PC-9 (cell line): ENCODE data around the gene CHD8. TPM values are rescaled to one million over a fixed set of nuclear protein-coding genes. Genes with fewer than 3 reads are reported as not detected.
A peak's percentile ranks its signal among the peaks of the same experiment; 100 is the strongest.

Experiments
- BruUV-seq: library from RNA; stranded (reverse); fragments of 400-500 nt; replicated peaks from 2 replicates; lab custom pipeline; 2021; lab: Mats Ljungman, UMichigan
- CTCF ChIA-PET: fragments of 300-600 bp; sonication (Branson Sonifier 250); formaldehyde crosslinking; loops from one replicate; lab custom pipeline; 2022; ENCODE audit warnings: antibody characterized with exemption; lab: Charles Lee
- POLR2A ChIA-PET: fragments of 300-600 bp; sonication (Branson Sonifier 250); formaldehyde crosslinking; loops from one replicate; lab custom pipeline; 2022; ENCODE audit warnings: antibody characterized with exemption; ENCODE audit not compliant: unreplicated experiment; lab: Charles Lee
- DNase-seq, 2 experiments: peaks; one replicate each; pipeline versions ENCODE4 v3.0.0 to v3.0.0-alpha.2; 2015 to 2022; ENCODE audit warnings: mixed read lengths in 1 of 2
- H2AFZ ChIP-seq: fragments of 200-600 bp; sonication (generic); 2 replicates; pipeline ENCODE4 v1.8.1; 2017; ENCODE audit warnings: antibody characterized with exemption
- H3F3A ChIP-seq: fragments of 200-600 bp; sonication (generic); 2 replicates; pipeline ENCODE4 v1.8.1; 2017; ENCODE audit warnings: antibody characterized with exemption, mild to moderate bottlenecking, low read depth; ENCODE audit not compliant: insufficient read depth
- H3K27ac ChIP-seq: fragments of 200-600 bp; sonication (generic); 2 replicates; pipeline ENCODE4 v1.6.1; 2016; ENCODE audit warnings: mixed run types
- H3K27me3 ChIP-seq: fragments of 200-600 bp; sonication (generic); 2 replicates; pipeline ENCODE4 v1.6.1; 2016; ENCODE audit warnings: low read depth, mixed run types; ENCODE audit not compliant: insufficient read depth
- H3K36me3 ChIP-seq: fragments of 200-600 bp; sonication (generic); 2 replicates; pipeline ENCODE4 v1.6.1; 2016; ENCODE audit warnings: low read depth, mixed run types
- H3K4me1 ChIP-seq: fragments of 200-600 bp; sonication (generic); replicated peaks from 2 replicates; pipeline ENCODE4 v1.6.1; 2016; ENCODE audit warnings: mixed run types; ENCODE audit not compliant: insufficient read depth
- H3K4me2 ChIP-seq: fragments of 200-600 bp; sonication (generic); 2 replicates; pipeline ENCODE4 v1.6.1; 2017; ENCODE audit warnings: mixed run types
- H3K4me3 ChIP-seq: fragments of 200-600 bp; sonication (generic); 2 replicates; pipeline ENCODE4 v1.6.1; 2016; ENCODE audit warnings: mixed run types
- H3K79me2 ChIP-seq: fragments of 200-600 bp; sonication (generic); 2 replicates; pipeline ENCODE4 v1.6.1; 2017; ENCODE audit warnings: low read depth, mixed run types
- H3K9me2 ChIP-seq: fragments of 200-600 bp; sonication (generic); 2 replicates; pipeline ENCODE4 v1.8.1; 2017; ENCODE audit warnings: mild to moderate bottlenecking; ENCODE audit not compliant: insufficient read depth
- H3K9me3 ChIP-seq: fragments of 200-600 bp; sonication (generic); 2 replicates; pipeline ENCODE4 v1.8.1; 2016; ENCODE audit warnings: low read depth; ENCODE audit not compliant: insufficient read depth
- H4K20me1 ChIP-seq: fragments of 200-600 bp; sonication (generic); 2 replicates; pipeline ENCODE4 v1.8.1; 2017; ENCODE audit not compliant: insufficient read depth
- EZH2 ChIP-seq: fragments of 200-600 bp; sonication (generic); IDR thresholded peaks from 2 replicates; pipeline ENCODE4 v1.8.0; 2017; ENCODE audit warnings: antibody characterized with exemption, low read depth
- intact Hi-C: fragments of 100-400 bp; cut with micrococcal nuclease; formaldehyde crosslinking; loops from one replicate; pipeline ENCODE4 v1.10.0; 2022; ENCODE audit not compliant: unreplicated experiment
- total RNA-seq: library from RNA; stranded (reverse); gene quantifications from 2 replicates; pipeline ENCODE4 v1.2.3, GENCODE V29; 2021
- TF ChIP-seq, protein P1 (sequence below): fragments of 200-600 bp; sonication (generic); conservative IDR thresholded peaks from 2 replicates; pipeline ENCODE4 v1.6.1; 2017; ENCODE audit warnings: mixed run types, antibody characterized with exemption, mild to moderate bottlenecking, moderate library complexity

CHD8 gene
- total RNA-seq, 1 experiment from 2014 or later, result 57.3 TPM

DNA sequence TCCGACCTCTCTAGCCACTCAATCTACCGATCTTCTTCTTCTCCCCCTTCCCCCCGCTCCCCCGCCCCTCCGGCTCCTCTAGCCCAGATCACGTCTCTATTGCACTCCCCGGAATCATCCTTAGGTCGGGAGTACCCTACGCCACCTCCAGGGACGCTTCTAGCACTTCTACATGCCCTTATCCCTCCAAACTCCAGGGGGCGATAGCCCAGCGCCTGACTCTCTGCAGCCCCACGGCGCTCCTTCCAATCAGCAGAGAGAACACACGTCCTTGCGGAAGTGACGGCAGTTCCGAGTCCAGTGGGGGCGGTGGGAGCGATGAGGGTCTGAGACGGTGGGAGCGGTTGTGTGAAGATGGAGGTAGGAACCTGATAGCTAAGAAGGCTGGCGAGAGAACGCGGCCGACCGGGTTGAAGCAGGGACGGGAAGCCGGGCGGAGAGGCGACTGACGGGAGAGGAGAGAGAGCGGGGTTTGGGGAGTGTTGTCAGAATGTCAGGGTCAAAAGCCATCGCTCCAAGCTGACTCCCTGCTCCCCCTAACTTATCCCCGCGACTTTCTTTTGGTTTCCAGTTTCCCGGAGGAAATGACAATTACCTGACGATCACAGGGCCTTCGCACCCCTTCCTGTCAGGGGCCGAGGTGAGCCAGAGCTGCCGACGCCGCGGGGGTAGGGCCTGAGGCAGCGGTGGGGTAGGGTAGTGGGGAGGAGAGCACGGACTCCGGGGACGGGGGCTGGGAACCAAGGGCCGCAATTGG lies 21.2 kb upstream of the CHD8 start, which contains the start of the genes RAB2B and TOX4:
Gene RAB2B, minus strand, starts transcription at position 35 of the 757 bp plus-strand sequence. CDS start 87 bp downstream, outside the sequence.
Gene TOX4, plus strand, starts transcription at position 271 of the 757 bp plus-strand sequence. Its CDS starts 84 bp downstream, at position 355.
- Histone ChIP-seq H3K4me3 (peak within 1 kb of the TSS; percentile 92), H3K27ac (peak within 1 kb of the TSS; percentile 80), H3K9me2 (no peaks in the 10 kb centered on the region), H3F3A (no peaks in the 10 kb centered on the region), H3K36me3 (no peaks in the 10 kb centered on the region), H3K9me3 (no peaks in the 10 kb centered on the region), H3K4me2 (peak within 1 kb of the TSS; percentile 88), H2AFZ (peak within 1 kb of the TSS; percentile 87), H3K27me3 (no peaks in the 10 kb centered on the region), H3K4me1 (peaks cover 16% of the 10 kb centered on the region), H3K79me2 (peaks cover 21% of the 10 kb centered on the region), H4K20me1 (no peaks in the 10 kb centered on the region)
- DNase-seq, result peak; percentile 91 to 92
- CTCF ChIA-PET, result interaction anchor here (0.5 to 1.2 kb wide), 4 partner anchors 21 to 148 kb away, joined by 3 read pairs; partner anchors contain the start of gene SALL2
- no TSS peak for BruUV-seq
- intact Hi-C loops, result loop anchor here (1.0 to 2.0 kb wide), 3 partner anchors 21 to 40 kb away; partner anchors contain the start of genes CHD8 and METTL3
- POLR2A ChIA-PET, result interaction anchor here (0.5 to 0.6 kb wide), 3 partner anchors 22 to 796 kb away, joined by 4 to 10 read pairs (median 8); no protein-coding TSS in a partner anchor
- TF ChIP-seq EZH2, result no peak
- TF ChIP-seq, protein P1, sequence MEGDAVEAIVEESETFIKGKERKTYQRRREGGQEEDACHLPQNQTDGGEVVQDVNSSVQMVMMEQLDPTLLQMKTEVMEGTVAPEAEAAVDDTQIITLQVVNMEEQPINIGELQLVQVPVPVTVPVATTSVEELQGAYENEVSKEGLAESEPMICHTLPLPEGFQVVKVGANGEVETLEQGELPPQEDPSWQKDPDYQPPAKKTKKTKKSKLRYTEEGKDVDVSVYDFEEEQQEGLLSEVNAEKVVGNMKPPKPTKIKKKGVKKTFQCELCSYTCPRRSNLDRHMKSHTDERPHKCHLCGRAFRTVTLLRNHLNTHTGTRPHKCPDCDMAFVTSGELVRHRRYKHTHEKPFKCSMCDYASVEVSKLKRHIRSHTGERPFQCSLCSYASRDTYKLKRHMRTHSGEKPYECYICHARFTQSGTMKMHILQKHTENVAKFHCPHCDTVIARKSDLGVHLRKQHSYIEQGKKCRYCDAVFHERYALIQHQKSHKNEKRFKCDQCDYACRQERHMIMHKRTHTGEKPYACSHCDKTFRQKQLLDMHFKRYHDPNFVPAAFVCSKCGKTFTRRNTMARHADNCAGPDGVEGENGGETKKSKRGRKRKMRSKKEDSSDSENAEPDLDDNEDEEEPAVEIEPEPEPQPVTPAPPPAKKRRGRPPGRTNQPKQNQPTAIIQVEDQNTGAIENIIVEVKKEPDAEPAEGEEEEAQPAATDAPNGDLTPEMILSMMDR, result peak; percentile 77

DNA sequence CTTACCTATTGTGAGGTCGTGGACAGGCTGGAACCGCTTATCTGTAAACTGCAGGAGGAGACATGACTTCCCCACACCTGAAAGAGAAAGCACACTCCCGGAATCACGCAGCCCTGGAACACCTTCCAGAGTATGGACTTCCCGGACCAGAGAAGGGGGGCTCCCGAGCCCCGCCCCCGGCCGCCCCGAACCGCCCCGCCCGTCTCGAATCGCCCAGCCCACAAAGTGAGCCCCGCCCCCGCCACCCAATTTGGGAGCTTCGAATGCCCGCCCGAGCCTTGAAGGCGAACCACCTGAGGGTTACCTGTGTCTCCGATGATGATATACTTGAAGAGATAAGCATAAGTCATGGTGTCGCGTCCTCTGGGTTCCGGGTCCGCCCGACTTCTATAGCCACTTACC lies 20.6 kb upstream of the CHD8 start:
- Histone ChIP-seq H3K9me2 (no peaks in the 10 kb centered on the region), H4K20me1 (no peaks in the 10 kb centered on the region), H3K4me2 (peak overlapping the region; percentile 76), H2AFZ (peak overlapping the region; percentile 76), H3K27ac (peak overlapping the region; percentile 80), H3K9me3 (no peaks in the 10 kb centered on the region), H3K79me2 (peaks cover 21% of the 10 kb centered on the region), H3K4me3 (peak overlapping the region; percentile 92), H3K36me3 (no peaks in the 10 kb centered on the region), H3K27me3 (no peaks in the 10 kb centered on the region), H3F3A (no peaks in the 10 kb centered on the region), H3K4me1 (peaks cover 16% of the 10 kb centered on the region)
- no TSS peak for BruUV-seq
- CTCF ChIA-PET, result interaction anchor here (0.5 to 1.2 kb wide), 4 partner anchors 22 to 147 kb away, joined by 3 read pairs; partner anchors contain the start of gene SALL2
- intact Hi-C loops, result loop anchor here (1.0 to 2.0 kb wide), 3 partner anchors 20 to 40 kb away; partner anchors contain the start of genes CHD8 and METTL3
- DNase-seq, result peak in 1 of 2 experiments; percentile 76
- TF ChIP-seq, protein P1, result no peak
- TF ChIP-seq EZH2, result no peak
- POLR2A ChIA-PET, result interaction anchor here (0.5 to 0.6 kb wide), 3 partner anchors 22 to 795 kb away, joined by 4 to 10 read pairs (median 8); no protein-coding TSS in a partner anchor

DNA sequence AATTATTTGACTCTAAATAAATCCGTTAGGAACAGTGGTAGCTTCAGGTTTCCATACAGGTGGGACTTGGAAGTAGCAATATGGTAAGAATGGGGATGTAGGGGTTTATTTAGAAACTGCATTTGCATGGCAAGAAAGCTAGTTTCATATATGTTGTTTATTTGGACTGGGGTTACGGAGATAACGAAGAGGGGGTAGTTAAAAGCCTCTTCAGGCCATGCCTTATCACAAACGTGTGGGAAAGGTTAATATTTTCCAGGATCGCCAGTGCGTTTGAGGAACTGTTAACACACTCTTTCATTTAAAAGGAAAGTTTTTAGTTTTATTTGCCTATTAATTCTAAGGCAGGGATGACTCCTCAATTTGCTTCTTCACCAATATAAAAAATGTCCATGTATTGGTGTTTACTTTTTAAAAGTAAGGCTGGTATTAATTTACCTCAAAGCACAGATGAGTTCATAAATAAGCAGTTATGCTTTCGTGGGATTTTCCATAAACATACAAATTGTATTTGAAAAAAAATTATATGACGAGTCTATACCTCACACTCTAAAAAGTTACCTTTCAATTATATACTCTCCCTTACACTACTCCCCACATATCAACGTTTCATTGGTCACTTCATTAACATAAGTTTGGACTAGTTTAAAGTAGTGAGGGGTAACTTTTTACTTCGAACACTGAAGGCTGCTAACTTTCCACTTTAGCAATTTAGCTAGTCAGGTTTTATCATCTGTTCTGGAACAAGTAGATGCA lies 20.0 kb upstream of the CHD8 start:
- DNase-seq, result no peak
- peaks cover 16% of the 10 kb centered on the region for H3K4me1 ChIP-seq
- peak overlapping the region; percentile 76 for H2AFZ ChIP-seq
- H3K27ac ChIP-seq, result peak overlapping the region; percentile 80
- H3K9me2 ChIP-seq, result no peaks in the 10 kb centered on the region
- H3F3A ChIP-seq, result no peaks in the 10 kb centered on the region
- intact Hi-C loops, result loop anchor here (1.0 to 2.0 kb wide), 3 partner anchors 20 to 39 kb away; partner anchors contain the start of genes CHD8 and METTL3
- H3K9me3 ChIP-seq, result no peaks in the 10 kb centered on the region
- H3K4me2 ChIP-seq, result peak overlapping the region; percentile 76
- POLR2A ChIA-PET, result no interaction called here
- H3K4me3 ChIP-seq, result peak overlapping the region; percentile 92
- H3K27me3 ChIP-seq, result no peaks in the 10 kb centered on the region
- H3K79me2 ChIP-seq, result peaks cover 21% of the 10 kb centered on the region
- TSS peak; percentile 65 for BruUV-seq
- TF ChIP-seq, protein P1, result no peak
- no peak for TF ChIP-seq EZH2
- CTCF ChIA-PET, result interaction anchor here (0.6 to 1.2 kb wide), 2 partner anchors 22 to 147 kb away, joined by 3 read pairs; no protein-coding TSS in a partner anchor
- H4K20me1 ChIP-seq, result no peaks in the 10 kb centered on the region
- H3K36me3 ChIP-seq, result no peaks in the 10 kb centered on the region
